HL-60 (cell line): ENCODE results near the gene SUCNR1.

Source experiments
- GABPA ChIP-seq: IDR thresholded peaks from 2 replicates; pipeline ENCODE4 v1.6.1; 2012; ENCODE audit warnings: low read depth
- POLR2AphosphoS5 ChIP-seq: IDR thresholded peaks from 2 replicates; pipeline ENCODE4 v1.6.1; 2012; ENCODE audit warnings: low read depth
- SPI1 ChIP-seq: IDR thresholded peaks from 2 replicates; pipeline ENCODE4 v1.6.1; 2012; ENCODE audit warnings: low read depth, mild to moderate bottlenecking, borderline replicate concordance
- TF ChIP-seq, protein P1 (sequence below): IDR thresholded peaks from one replicate; pipeline ENCODE4 v1.5.1; 2011; ENCODE audit warnings: low read length, control low read depth, inconsistent platforms; ENCODE audit not compliant: insufficient read depth
- TF ChIP-seq, protein P2 (sequence below): IDR thresholded peaks from 2 replicates; pipeline ENCODE4 v1.6.1; 2012; ENCODE audit warnings: low read depth; ENCODE audit not compliant: insufficient replicate concordance

DNA sequence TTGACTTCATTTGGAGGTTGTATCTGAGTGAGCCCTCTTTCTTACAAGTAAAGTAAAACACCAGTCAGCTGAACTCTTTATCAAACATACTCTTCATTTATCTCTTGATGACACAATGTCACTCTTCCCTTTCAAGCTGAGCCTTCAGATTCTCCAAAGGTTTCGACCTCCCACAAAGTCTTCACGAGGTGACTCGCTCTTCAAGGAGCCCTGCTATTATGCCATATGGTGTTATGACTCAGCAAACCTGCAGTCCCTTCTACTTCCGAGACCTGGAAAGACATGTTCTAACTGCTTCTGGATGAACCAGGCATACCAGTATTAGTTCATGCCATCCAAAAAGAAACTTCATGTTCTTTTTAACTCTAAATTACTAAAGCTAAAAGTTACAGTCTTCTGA, 36.4 kb upstream of the SUCNR1 start:
- no peak for TF ChIP-seq GABPA
- TF ChIP-seq, protein P1, sequence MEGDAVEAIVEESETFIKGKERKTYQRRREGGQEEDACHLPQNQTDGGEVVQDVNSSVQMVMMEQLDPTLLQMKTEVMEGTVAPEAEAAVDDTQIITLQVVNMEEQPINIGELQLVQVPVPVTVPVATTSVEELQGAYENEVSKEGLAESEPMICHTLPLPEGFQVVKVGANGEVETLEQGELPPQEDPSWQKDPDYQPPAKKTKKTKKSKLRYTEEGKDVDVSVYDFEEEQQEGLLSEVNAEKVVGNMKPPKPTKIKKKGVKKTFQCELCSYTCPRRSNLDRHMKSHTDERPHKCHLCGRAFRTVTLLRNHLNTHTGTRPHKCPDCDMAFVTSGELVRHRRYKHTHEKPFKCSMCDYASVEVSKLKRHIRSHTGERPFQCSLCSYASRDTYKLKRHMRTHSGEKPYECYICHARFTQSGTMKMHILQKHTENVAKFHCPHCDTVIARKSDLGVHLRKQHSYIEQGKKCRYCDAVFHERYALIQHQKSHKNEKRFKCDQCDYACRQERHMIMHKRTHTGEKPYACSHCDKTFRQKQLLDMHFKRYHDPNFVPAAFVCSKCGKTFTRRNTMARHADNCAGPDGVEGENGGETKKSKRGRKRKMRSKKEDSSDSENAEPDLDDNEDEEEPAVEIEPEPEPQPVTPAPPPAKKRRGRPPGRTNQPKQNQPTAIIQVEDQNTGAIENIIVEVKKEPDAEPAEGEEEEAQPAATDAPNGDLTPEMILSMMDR, result no peak
- TF ChIP-seq, protein P2, sequence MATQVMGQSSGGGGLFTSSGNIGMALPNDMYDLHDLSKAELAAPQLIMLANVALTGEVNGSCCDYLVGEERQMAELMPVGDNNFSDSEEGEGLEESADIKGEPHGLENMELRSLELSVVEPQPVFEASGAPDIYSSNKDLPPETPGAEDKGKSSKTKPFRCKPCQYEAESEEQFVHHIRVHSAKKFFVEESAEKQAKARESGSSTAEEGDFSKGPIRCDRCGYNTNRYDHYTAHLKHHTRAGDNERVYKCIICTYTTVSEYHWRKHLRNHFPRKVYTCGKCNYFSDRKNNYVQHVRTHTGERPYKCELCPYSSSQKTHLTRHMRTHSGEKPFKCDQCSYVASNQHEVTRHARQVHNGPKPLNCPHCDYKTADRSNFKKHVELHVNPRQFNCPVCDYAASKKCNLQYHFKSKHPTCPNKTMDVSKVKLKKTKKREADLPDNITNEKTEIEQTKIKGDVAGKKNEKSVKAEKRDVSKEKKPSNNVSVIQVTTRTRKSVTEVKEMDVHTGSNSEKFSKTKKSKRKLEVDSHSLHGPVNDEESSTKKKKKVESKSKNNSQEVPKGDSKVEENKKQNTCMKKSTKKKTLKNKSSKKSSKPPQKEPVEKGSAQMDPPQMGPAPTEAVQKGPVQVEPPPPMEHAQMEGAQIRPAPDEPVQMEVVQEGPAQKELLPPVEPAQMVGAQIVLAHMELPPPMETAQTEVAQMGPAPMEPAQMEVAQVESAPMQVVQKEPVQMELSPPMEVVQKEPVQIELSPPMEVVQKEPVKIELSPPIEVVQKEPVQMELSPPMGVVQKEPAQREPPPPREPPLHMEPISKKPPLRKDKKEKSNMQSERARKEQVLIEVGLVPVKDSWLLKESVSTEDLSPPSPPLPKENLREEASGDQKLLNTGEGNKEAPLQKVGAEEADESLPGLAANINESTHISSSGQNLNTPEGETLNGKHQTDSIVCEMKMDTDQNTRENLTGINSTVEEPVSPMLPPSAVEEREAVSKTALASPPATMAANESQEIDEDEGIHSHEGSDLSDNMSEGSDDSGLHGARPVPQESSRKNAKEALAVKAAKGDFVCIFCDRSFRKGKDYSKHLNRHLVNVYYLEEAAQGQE, result no peak
- no peak for TF ChIP-seq POLR2AphosphoS5
- no peak for TF ChIP-seq SPI1
